HCEC 1CT (cell line): ENCODE results near the gene C1QL3.

Source experiments
- DNase-seq: peaks from one replicate; pipeline ENCODE4 v3.0.0-alpha.2; 2017

C1QL3 gene

GRCh38 chr10:16521311-16522016 is at the start of gene C1QL3:
TSS of gene C1QL3 (minus strand) at chr10:16521879. CDS start at chr10:16521065, 814 bp downstream.
- DNase-seq = no peak

GRCh38 chr10:16570731-16571130 is 49.1 kb upstream of the C1QL3 start:
- no peak for DNase-seq

GRCh38 chr10:16566202-16566805 is 44.6 kb upstream of the C1QL3 start:
- DNase-seq = no peak

GRCh38 chr10:16565604-16566003 is 43.9 kb upstream of the C1QL3 start:
- no peak for DNase-seq

- DNase-seq = no peak
Measured at GRCh38 chr10:16562891-16563290, 41.2 kb upstream of the C1QL3 start.

- DNase-seq = no peak
Measured at GRCh38 chr10:16559236-16559773, 37.6 kb upstream of the C1QL3 start.

- no peak for DNase-seq
Measured at GRCh38 chr10:16547973-16548372, 26.3 kb upstream of the C1QL3 start.

GRCh38 chr10:16545116-16545736 is 23.5 kb upstream of the C1QL3 start:
- peak; percentile 46 for DNase-seq

- DNase-seq = no peak
Measured at GRCh38 chr10:16544591-16544990, 22.9 kb upstream of the C1QL3 start.

GRCh38 chr10:16544099-16544498 is 22.4 kb upstream of the C1QL3 start:
- no peak for DNase-seq

- no peak for DNase-seq
Measured at GRCh38 chr10:16536155-16536554, 14.5 kb upstream of the C1QL3 start.

GRCh38 chr10:16529853-16530252 is 8.2 kb upstream of the C1QL3 start:
- DNase-seq = no peak

GRCh38 chr10:16527452-16527851 is 5.8 kb upstream of the C1QL3 start:
- DNase-seq = no peak

- DNase-seq = no peak
Measured at GRCh38 chr10:16520900-16521299, 779 bp downstream of the C1QL3 start.

GRCh38 chr10:16519908-16520861 is 1.5 kb downstream of the C1QL3 start:
- DNase-seq = no peak

- DNase-seq = no peak
Measured at GRCh38 chr10:16519250-16519907, 2.3 kb downstream of the C1QL3 start.

- DNase-seq = no peak
Measured at GRCh38 chr10:16518822-16519221, 2.9 kb downstream of the C1QL3 start.

GRCh38 chr10:16510843-16511242 is 10.8 kb downstream of the C1QL3 start:
- DNase-seq = no peak

GRCh38 chr10:16509996-16510395 is 11.7 kb downstream of the C1QL3 start:
- peak; percentile 6 for DNase-seq

- DNase-seq = no peak
Measured at GRCh38 chr10:16505161-16505560, 16.5 kb downstream of the C1QL3 start.

GRCh38 chr10:16497911-16498310 is 23.8 kb downstream of the C1QL3 start:
- no peak for DNase-seq

GRCh38 chr10:16493884-16494536 is 27.7 kb downstream of the C1QL3 start:
- DNase-seq = no peak
